ENCODE results near the gene UGT1A5. TPM values are rescaled to one million over a fixed set of nuclear protein-coding genes. Genes with fewer than 3 reads are reported as not detected.

Gene UGT1A5
- total RNA-seq, 1 experiment from 2014 or later: not detected

GRCh38 chr2:233679196-233679595, 33.5 kb upstream of the UGT1A5 start:
- Histone ChIP-seq H3K79me2 (ENCODE audit: insufficient read depth, low read length) (no peaks in the 10 kb centered on the region), H4K20me1 (ENCODE audit: insufficient read depth) (no peaks in the 10 kb centered on the region), H3K9me2 (ENCODE audit: insufficient read depth) (no peaks in the 10 kb centered on the region), H3K4me1 (ENCODE audit: control insufficient read depth in 1 of 2, insufficient read depth in 2 of 2, low read length in 2 of 2) (no peaks in the 10 kb centered on the region), H3K27ac (ENCODE audit: low read depth, low read length) (no peak overlapping the region), H3K9ac (ENCODE audit: low read length) (no peak overlapping the region), H3K27me3 (ENCODE audit: insufficient read depth, low read length) (peaks cover 18% of the 10 kb centered on the region; the same call in 1 of the 2 replicates), H3K4me3 (replicated peaks in 1 of 2; ENCODE audit: low read depth in 1 of 2, low read length in 2 of 2) (no peak overlapping the region), H3K36me3 (ENCODE audit: control insufficient read depth in 1 of 2, insufficient read depth in 2 of 2, low read length in 2 of 2) (no peaks in the 10 kb centered on the region), H2AFZ (ENCODE audit: low read depth, low read length, poor library complexity, severe bottlenecking) (no peak overlapping the region), H3K9me3 (ENCODE audit: control insufficient read depth in 1 of 2, insufficient read depth in 1 of 2, low read depth in 1 of 2, low read length in 2 of 2) (no peaks in the 10 kb centered on the region), H3K4me2 (ENCODE audit: low read length) (no peak overlapping the region)
- intact Hi-C loops (cut with micrococcal nuclease): no loop called here
- ChIA-PET POLR2A (no interaction called here), RAD21 (ENCODE audit: low non-redundant PET in 1 of 2, low total read pairs in 2 of 2, uncharacterized antibody in 2 of 2, unreplicated experiment in 2 of 2) (no interaction called here), CTCF (no interaction called here)
- DNase-seq (ENCODE audit: low read depth, low spot score) (no peak), ATAC-seq (no peak)
- no TSS peak for BruUV-seq (replicated peaks)
- TF ChIP-seq ZBTB33 (IDR thresholded peaks at IDR 0.05; ENCODE audit: extremely low read depth, insufficient replicate concordance, low read length) (no peak), REST (IDR thresholded peaks at IDR 0.05; ENCODE audit: low read depth) (no peak), CEBPB (IDR thresholded peaks at IDR 0.05; ENCODE audit: low read depth) (no peak), TCF7L2 (IDR thresholded peaks at IDR 0.05; ENCODE audit: borderline replicate concordance, extremely low read depth, insufficient read depth, insufficient read length) (no peak), JUND (IDR thresholded peaks at IDR 0.05) (no peak), ZNF274 (IDR thresholded peaks at IDR 0.05; ENCODE audit: low read depth, low read length) (no peak), EGR1 (IDR thresholded peaks at IDR 0.05; ENCODE audit: low read depth) (no peak), SRF (IDR thresholded peaks at IDR 0.05; ENCODE audit: low read depth) (no peak), EZH2phosphoT487 (IDR thresholded peaks at IDR 0.05; ENCODE audit: borderline replicate concordance) (no peak), ATF3 (IDR thresholded peaks at IDR 0.05) (no peak), ELF1 (IDR thresholded peaks at IDR 0.05; ENCODE audit: borderline replicate concordance, low read depth) (no peak), RAD21 (IDR thresholded peaks at IDR 0.05; ENCODE audit: low read depth) (no peak), EZH2 (IDR thresholded peaks at IDR 0.05) (no peak), POLR2A (IDR thresholded peaks at IDR 0.05; ENCODE audit: borderline replicate concordance, extremely low read depth, insufficient read depth, insufficient read length) (no peak), CBX3 (IDR thresholded peaks at IDR 0.05; ENCODE audit: low read depth) (no peak), SIN3A (IDR thresholded peaks at IDR 0.05; ENCODE audit: low read depth) (no peak), FOSL1 (IDR thresholded peaks at IDR 0.05; ENCODE audit: low read depth) (no peak), ZFX (IDR thresholded peaks at IDR 0.05) (no peak), SP1 (IDR thresholded peaks at IDR 0.05; ENCODE audit: low read depth) (no peak), MAX (IDR thresholded peaks at IDR 0.05) (no peak)

Measured in HCT116 (cell line).